Activated CD4-positive, alpha-beta T cell treated with anti-CD3 and anti-CD28 coated beads, Interleukin-2, amount 50 U/mL, for 4 hours (primary cell): ENCODE measurements around the gene COL27A1.

ENCODE experiments used
- DNase-seq, 2 experiments: peaks; one replicate each; pipeline ENCODE4 v3.0.0-alpha.2; 2020

Gene COL27A1

GRCh38 chr9:114347675-114348074 lies 192.3 kb downstream of the COL27A1 start:
- DNase-seq = no peak

GRCh38 chr9:114348261-114348905 lies 193.0 kb downstream of the COL27A1 start:
- no peak for DNase-seq

GRCh38 chr9:114348906-114349482 lies 193.7 kb downstream of the COL27A1 start:
- DNase-seq = peak; percentile 63 to 71

GRCh38 chr9:114349713-114350480 lies 194.6 kb downstream of the COL27A1 start:
- no peak for DNase-seq

- no peak for DNase-seq
Observed at GRCh38 chr9:114350636-114351401, 195.5 kb downstream of the COL27A1 start.

GRCh38 chr9:114351932-114352331 lies 196.6 kb downstream of the COL27A1 start:
- DNase-seq = no peak

GRCh38 chr9:114355821-114356220 lies 200.5 kb downstream of the COL27A1 start:
- no peak for DNase-seq

- DNase-seq = no peak
Observed at GRCh38 chr9:114356792-114357191, 201.5 kb downstream of the COL27A1 start.

- DNase-seq = no peak
Observed at GRCh38 chr9:114357360-114357759, 202.0 kb downstream of the COL27A1 start.

GRCh38 chr9:114357911-114358328 lies 202.6 kb downstream of the COL27A1 start:
- no peak for DNase-seq

- DNase-seq = no peak
Observed at GRCh38 chr9:114359801-114360200, 204.5 kb downstream of the COL27A1 start.

- DNase-seq = no peak
Observed at GRCh38 chr9:114361542-114361941, 206.2 kb downstream of the COL27A1 start.
